ENCODE measurements around the gene CD55. TPM values are rescaled to one million over a fixed set of nuclear protein-coding genes. Genes with fewer than 3 reads are reported as not detected.

CD55 gene
- total and polyA plus RNA-seq, 2 donors (not counting 1 experiment from before 2014, with no cell fraction given): 46.1 to 77.7 TPM

DNA sequence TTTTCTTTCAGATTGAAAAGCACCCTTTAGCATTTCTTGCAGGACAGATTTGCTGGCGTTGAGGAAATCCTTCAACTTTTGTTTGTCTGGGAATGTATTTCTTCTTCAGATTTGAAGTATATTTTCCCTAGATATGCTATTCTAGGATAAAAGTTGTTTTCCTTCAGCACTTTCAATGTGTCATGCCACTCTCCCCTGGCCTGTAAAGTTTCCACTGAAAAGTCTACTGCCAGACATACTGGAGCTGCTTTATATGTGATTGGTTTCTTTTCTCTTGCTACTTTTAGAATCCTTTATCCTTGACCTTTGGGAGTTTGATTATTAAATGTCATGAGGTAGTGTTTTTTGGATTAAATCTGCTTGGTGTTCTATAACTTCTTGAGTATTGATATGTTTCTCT lies 44.2 kb upstream of the CD55 start:
- Histone ChIP-seq H2AFZ (ENCODE audit: low read length) (no peak overlapping the region), H3K9me3 (ENCODE audit: control insufficient read depth, insufficient read depth, low read depth, low read length) (no peaks in the 10 kb centered on the region), H3K4me3 (replicated peaks in 1 of 4; ENCODE audit: control extremely low read depth in 1 of 4, insufficient read depth in 1 of 4, low read depth in 3 of 4, low read length in 4 of 4) (no peak overlapping the region)

DNA sequence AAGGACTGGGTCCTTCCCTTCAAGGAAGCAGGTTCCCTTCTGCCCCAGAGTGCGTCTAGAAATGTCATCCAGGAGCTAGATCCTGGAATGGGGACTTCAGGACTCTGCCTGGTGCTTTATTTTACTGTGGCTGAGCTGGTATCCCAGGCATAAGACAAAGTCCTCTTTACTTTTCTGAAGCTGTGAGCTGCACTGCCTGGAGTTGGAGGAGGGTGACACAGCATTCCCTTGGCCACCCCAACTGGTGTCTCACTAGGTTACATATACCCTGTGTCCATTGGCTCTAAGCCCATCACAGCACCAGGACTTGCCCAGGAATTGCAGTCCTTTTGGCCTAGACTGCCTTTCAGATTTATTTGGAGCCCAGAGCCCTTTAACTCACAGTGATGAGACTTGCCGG lies 41.8 kb upstream of the CD55 start:
- H3K36me3 ChIP-seq (ENCODE audit: control insufficient read depth, insufficient read depth, low read length): no peaks in the 10 kb centered on the region
- H3K4me1 ChIP-seq (ENCODE audit: control insufficient read depth, extremely low read depth, insufficient read depth, low read length): no peaks in the 10 kb centered on the region
- H3K4me2 ChIP-seq (ENCODE audit: extremely low read depth, insufficient read depth, low read length): no peak overlapping the region
- no peaks in the 10 kb centered on the region for H4K20me1 ChIP-seq (ENCODE audit: control insufficient read depth, extremely low read depth, insufficient read depth, low read length)
- H3K9ac ChIP-seq (ENCODE audit: insufficient read depth, low read length): no peak overlapping the region
- no peaks in the 10 kb centered on the region for H3K9me3 ChIP-seq (ENCODE audit: control insufficient read depth, insufficient read depth, low read depth, low read length)
- no peaks in the 10 kb centered on the region for H3K79me2 ChIP-seq (ENCODE audit: control insufficient read depth, insufficient read depth, low read length)
- no peaks in the 10 kb centered on the region for H3K27me3 ChIP-seq (ENCODE audit: control insufficient read depth, insufficient read depth, low read length)
- TF ChIP-seq EZH2 (IDR thresholded peaks at IDR 0.05; ENCODE audit: low read length, missing control alignments): no peak
- TF ChIP-seq, protein P1, sequence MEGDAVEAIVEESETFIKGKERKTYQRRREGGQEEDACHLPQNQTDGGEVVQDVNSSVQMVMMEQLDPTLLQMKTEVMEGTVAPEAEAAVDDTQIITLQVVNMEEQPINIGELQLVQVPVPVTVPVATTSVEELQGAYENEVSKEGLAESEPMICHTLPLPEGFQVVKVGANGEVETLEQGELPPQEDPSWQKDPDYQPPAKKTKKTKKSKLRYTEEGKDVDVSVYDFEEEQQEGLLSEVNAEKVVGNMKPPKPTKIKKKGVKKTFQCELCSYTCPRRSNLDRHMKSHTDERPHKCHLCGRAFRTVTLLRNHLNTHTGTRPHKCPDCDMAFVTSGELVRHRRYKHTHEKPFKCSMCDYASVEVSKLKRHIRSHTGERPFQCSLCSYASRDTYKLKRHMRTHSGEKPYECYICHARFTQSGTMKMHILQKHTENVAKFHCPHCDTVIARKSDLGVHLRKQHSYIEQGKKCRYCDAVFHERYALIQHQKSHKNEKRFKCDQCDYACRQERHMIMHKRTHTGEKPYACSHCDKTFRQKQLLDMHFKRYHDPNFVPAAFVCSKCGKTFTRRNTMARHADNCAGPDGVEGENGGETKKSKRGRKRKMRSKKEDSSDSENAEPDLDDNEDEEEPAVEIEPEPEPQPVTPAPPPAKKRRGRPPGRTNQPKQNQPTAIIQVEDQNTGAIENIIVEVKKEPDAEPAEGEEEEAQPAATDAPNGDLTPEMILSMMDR (conservative IDR thresholded peaks at IDR 0.05 in 1 of 2, IDR thresholded peaks at IDR 0.05 in 1 of 2; ENCODE audit: low read depth in 1 of 2, low read length in 2 of 2): no peak
- no peak overlapping the region for H2AFZ ChIP-seq (ENCODE audit: low read length)
- H3K27ac ChIP-seq (ENCODE audit: insufficient read depth, low read length): no peak overlapping the region
- no peak for DNase-seq (ENCODE audit: low read depth in 2 of 2)
- no peak overlapping the region for H3K4me3 ChIP-seq (replicated peaks in 1 of 4; ENCODE audit: control extremely low read depth in 1 of 4, insufficient read depth in 1 of 4, low read depth in 3 of 4, low read length in 4 of 4)

More for the DNA sequence above, 44.2 kb upstream of the CD55 start:
- DNase-seq (ENCODE audit: low read depth in 2 of 2): no peak
- H3K79me2 ChIP-seq (ENCODE audit: control insufficient read depth, insufficient read depth, low read length): no peaks in the 10 kb centered on the region
- no peak overlapping the region for H3K9ac ChIP-seq (ENCODE audit: insufficient read depth, low read length)
- TF ChIP-seq, protein P1 (conservative IDR thresholded peaks at IDR 0.05 in 1 of 2, IDR thresholded peaks at IDR 0.05 in 1 of 2; ENCODE audit: low read depth in 1 of 2, low read length in 2 of 2): no peak
- H3K36me3 ChIP-seq (ENCODE audit: control insufficient read depth, insufficient read depth, low read length): no peaks in the 10 kb centered on the region
- no peak overlapping the region for H3K4me2 ChIP-seq (ENCODE audit: extremely low read depth, insufficient read depth, low read length)
- H3K4me1 ChIP-seq (ENCODE audit: control insufficient read depth, extremely low read depth, insufficient read depth, low read length): no peaks in the 10 kb centered on the region
- no peaks in the 10 kb centered on the region for H3K27me3 ChIP-seq (ENCODE audit: control insufficient read depth, insufficient read depth, low read length)
- no peaks in the 10 kb centered on the region for H4K20me1 ChIP-seq (ENCODE audit: control insufficient read depth, extremely low read depth, insufficient read depth, low read length)
- no peak overlapping the region for H3K27ac ChIP-seq (ENCODE audit: insufficient read depth, low read length)

DNA sequence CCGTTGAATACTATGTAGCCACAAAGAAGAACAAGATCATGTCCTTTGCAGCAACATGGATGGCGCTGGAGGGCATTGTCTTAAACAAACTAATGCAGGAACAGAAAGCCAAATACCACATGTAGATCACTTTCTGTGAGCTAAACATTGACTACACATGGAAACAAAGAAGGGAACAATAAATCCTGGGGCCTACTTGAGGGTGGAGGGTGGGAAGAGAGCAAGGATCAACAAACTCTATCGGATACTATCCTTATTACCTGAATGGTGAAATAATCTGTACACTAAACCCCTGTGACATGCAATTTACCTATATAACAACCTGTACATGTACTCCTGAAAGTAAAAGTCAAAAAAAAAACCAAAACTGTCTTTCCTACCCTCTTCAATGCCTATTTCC lies 40.8 kb upstream of the CD55 start:
- no peak overlapping the region for H3K4me3 ChIP-seq (replicated peaks in 1 of 4; ENCODE audit: control extremely low read depth in 1 of 4, insufficient read depth in 1 of 4, low read depth in 3 of 4, low read length in 4 of 4)
- H3K4me1 ChIP-seq (ENCODE audit: control insufficient read depth, extremely low read depth, insufficient read depth, low read length): no peaks in the 10 kb centered on the region
- TF ChIP-seq EZH2 (IDR thresholded peaks at IDR 0.05; ENCODE audit: low read length, missing control alignments): no peak
- TF ChIP-seq, protein P1 (conservative IDR thresholded peaks at IDR 0.05 in 1 of 2, IDR thresholded peaks at IDR 0.05 in 1 of 2; ENCODE audit: low read depth in 1 of 2, low read length in 2 of 2): no peak

More for the DNA sequence above, 40.8 kb upstream of the CD55 start:
- no peak for DNase-seq (ENCODE audit: low read depth in 2 of 2)
- H3K27ac ChIP-seq (ENCODE audit: insufficient read depth, low read length): no peak overlapping the region
- no peaks in the 10 kb centered on the region for H3K27me3 ChIP-seq (ENCODE audit: control insufficient read depth, insufficient read depth, low read length)
- H3K36me3 ChIP-seq (ENCODE audit: control insufficient read depth, insufficient read depth, low read length): no peaks in the 10 kb centered on the region
- H3K9me3 ChIP-seq (ENCODE audit: control insufficient read depth, insufficient read depth, low read depth, low read length): no peaks in the 10 kb centered on the region
- no peaks in the 10 kb centered on the region for H4K20me1 ChIP-seq (ENCODE audit: control insufficient read depth, extremely low read depth, insufficient read depth, low read length)
- H2AFZ ChIP-seq (ENCODE audit: low read length): no peak overlapping the region
- no peak overlapping the region for H3K9ac ChIP-seq (ENCODE audit: insufficient read depth, low read length)
- H3K4me2 ChIP-seq (ENCODE audit: extremely low read depth, insufficient read depth, low read length): no peak overlapping the region
- H3K79me2 ChIP-seq (ENCODE audit: control insufficient read depth, insufficient read depth, low read length): no peaks in the 10 kb centered on the region

Measured in fibroblast of lung (primary cell).